IMR-90 (cell line): Measurements from ENCODE around the gene KRTAP5-3. TPM values are rescaled to one million over a fixed set of nuclear protein-coding genes. Genes with fewer than 3 reads are reported as not detected.
A peak's percentile ranks its signal among the peaks of the same experiment; 100 is the strongest.

Experiments
- ATAC-seq: fragments of 200-7000 bp; cut with Tn5 transposase; 2 replicates; pipeline ENCODE4 v1.9.1; 2020; ENCODE audit warnings: low read depth, mild to moderate bottlenecking, moderate library complexity
- BruUV-seq: library from RNA; stranded (reverse); fragments of 400-500 nt; replicated peaks from 2 replicates; lab custom pipeline; 2021; lab: Mats Ljungman, UMichigan
- CTCF ChIA-PET: fragments of 300-600 bp; formaldehyde crosslinking; extraction: SDS; loops from one replicate; lab custom pipeline; 2021; ENCODE audit warnings: antibody characterized with exemption; lab: Yijun Ruan, JAX
- POLR2A ChIA-PET: fragments of 300-600 bp; sonication (Branson Sonifier 250); formaldehyde crosslinking; loops from one replicate; lab custom pipeline; 2022; ENCODE audit warnings: antibody characterized with exemption; ENCODE audit not compliant: unreplicated experiment; lab: Charles Lee
- DNase-seq: peaks from one replicate; pipeline ENCODE4 v3.0.0; 2013
- H2AFZ ChIP-seq: replicated peaks from 2 replicates; pipeline ENCODE3; 2013; ENCODE audit warnings: low read length, mild to moderate bottlenecking; ENCODE audit not compliant: poor library complexity
- H2AK5ac ChIP-seq: 2 replicates; pipeline ENCODE4 v1.6.1; 2013; ENCODE audit warnings: low read depth, low read length, inconsistent platforms
- H2AK9ac ChIP-seq: replicated peaks from 2 replicates; pipeline ENCODE3; 2013; ENCODE audit warnings: mild to moderate bottlenecking, low read depth, low read length, moderate library complexity; ENCODE audit not compliant: poor library complexity
- H2BK120ac ChIP-seq: 2 replicates; pipeline ENCODE4 v1.6.1; 2013; ENCODE audit warnings: low read depth, low read length, inconsistent platforms
- H2BK15ac ChIP-seq: 3 replicates; pipeline ENCODE4 v1.6.1; 2013; ENCODE audit warnings: low read depth, low read length, inconsistent platforms
- H2BK20ac ChIP-seq: 2 replicates; pipeline ENCODE4 v1.6.1; 2013; ENCODE audit warnings: low read depth, mild to moderate bottlenecking, inconsistent platforms, low read length, moderate library complexity
- H2BK5ac ChIP-seq: 2 replicates; pipeline ENCODE4 v1.6.1; 2013; ENCODE audit warnings: mild to moderate bottlenecking, low read depth, low read length, inconsistent platforms; ENCODE audit not compliant: poor library complexity, severe bottlenecking
- H3K14ac ChIP-seq: replicated peaks from 2 replicates; pipeline ENCODE4 v1.6.1; 2013; ENCODE audit warnings: low read depth, low read length, inconsistent platforms
- H3K18ac ChIP-seq: 2 replicates; pipeline ENCODE4 v1.6.1; 2013; ENCODE audit warnings: low read depth, low read length, control low read depth
- H3K23ac ChIP-seq: 2 replicates; pipeline ENCODE4 v1.6.1; 2013; ENCODE audit warnings: low read depth, low read length, inconsistent platforms
- H3K27ac ChIP-seq: 2 replicates; pipeline ENCODE4 v1.5.1; 2013; ENCODE audit warnings: mild to moderate bottlenecking, control low read depth, low read length; ENCODE audit not compliant: insufficient read depth
- H3K27me3 ChIP-seq: 2 replicates; pipeline ENCODE4 v1.6.1; 2013; ENCODE audit warnings: low read length; ENCODE audit not compliant: control insufficient read depth, insufficient read depth
- H3K36me3 ChIP-seq: 2 replicates; pipeline ENCODE4 v1.6.1; 2013; ENCODE audit warnings: low read length, mixed read lengths; ENCODE audit not compliant: control insufficient read depth, insufficient read depth
- H3K4ac ChIP-seq: 2 replicates; pipeline ENCODE4 v1.6.1; 2013; ENCODE audit warnings: low read depth, low read length, inconsistent platforms
- H3K4me1 ChIP-seq: 2 replicates; pipeline ENCODE4 v1.6.1; 2013; ENCODE audit warnings: low read length, mixed read lengths; ENCODE audit not compliant: control insufficient read depth, insufficient read depth
- H3K4me2 ChIP-seq: 2 replicates; pipeline ENCODE4 v1.6.1; 2013; ENCODE audit warnings: low read depth, mild to moderate bottlenecking, control low read depth, low read length, moderate library complexity
- H3K4me3 ChIP-seq: 2 replicates; pipeline ENCODE4 v1.5.1; 2013; ENCODE audit warnings: low read depth, mild to moderate bottlenecking, control low read depth, low read length, moderate library complexity; ENCODE audit not compliant: insufficient read depth
- H3K56ac ChIP-seq: 2 replicates; pipeline ENCODE4 v1.6.1; 2013; ENCODE audit warnings: low read length, inconsistent platforms; ENCODE audit not compliant: insufficient read depth; ENCODE audit errors: extremely low read depth
- H3K79me1 ChIP-seq, 2 experiments: 2 replicates each; pipeline ENCODE4 v1.6.1; 2013; ENCODE audit warnings: low read length in 2 of 2, inconsistent platforms in 1 of 2, low read depth in 1 of 2
- H3K9ac ChIP-seq: 2 replicates; pipeline ENCODE4 v1.6.1; 2013; ENCODE audit warnings: low read depth, low read length, control low read depth
- H3K9me1 ChIP-seq: 2 replicates; pipeline ENCODE4 v1.6.1; 2013; ENCODE audit warnings: low read length, inconsistent platforms; ENCODE audit not compliant: insufficient read depth
- H3K9me3 ChIP-seq: 2 replicates; pipeline ENCODE4 v1.6.1; 2013; ENCODE audit warnings: low read length; ENCODE audit not compliant: control insufficient read depth, insufficient read depth
- H4K20me1 ChIP-seq: 2 replicates; pipeline ENCODE4 v1.6.1; 2013; ENCODE audit warnings: low read length, inconsistent platforms; ENCODE audit not compliant: insufficient read depth
- H4K5ac ChIP-seq: 2 replicates; pipeline ENCODE4 v1.6.1; 2013; ENCODE audit warnings: mild to moderate bottlenecking, low read depth, low read length, control low read depth
- H4K8ac ChIP-seq, 2 experiments: 2 replicates each; pipeline ENCODE4 v1.6.1; 2013; ENCODE audit warnings: low read depth in 2 of 2, low read length in 2 of 2, control low read depth in 1 of 2, inconsistent platforms in 1 of 2
- H4K91ac ChIP-seq: 2 replicates; pipeline ENCODE4 v1.6.1; 2013; ENCODE audit warnings: low read depth, low read length, inconsistent platforms; ENCODE audit not compliant: insufficient read depth
- BHLHE40 ChIP-seq: fragments of 150-350 bp; IDR thresholded peaks from 2 replicates; pipeline ENCODE4 v1.6.1; 2016; ENCODE audit warnings: mild to moderate bottlenecking, low read depth, low read length
- CEBPB ChIP-seq: IDR thresholded peaks from 2 replicates; pipeline ENCODE4 v1.6.1; 2012; ENCODE audit warnings: low read depth, low read length, improper control_type of control experiment
- CTCF ChIP-seq: conservative IDR thresholded peaks from 2 replicates; pipeline ENCODE4 v1.5.1; 2012; ENCODE audit warnings: mild to moderate bottlenecking, low read depth, low read length, improper control_type of control experiment
- FOS ChIP-seq: fragments of 150-350 bp; IDR thresholded peaks from 2 replicates; pipeline ENCODE4 v1.6.1; 2016; ENCODE audit warnings: low read depth, low read length
- MAFK ChIP-seq: IDR thresholded peaks from 2 replicates; pipeline ENCODE4 v1.6.1; 2012; ENCODE audit warnings: low read depth, low read length, improper control_type of control experiment
- MAZ ChIP-seq: IDR thresholded peaks from 2 replicates; pipeline ENCODE4 v1.6.1; 2012; ENCODE audit warnings: low read depth, mild to moderate bottlenecking, low read length, improper control_type of control experiment, moderate library complexity, borderline replicate concordance
- NFE2L2 ChIP-seq: fragments of 150-350 bp; IDR thresholded peaks from 2 replicates; pipeline ENCODE4 v1.6.1; 2016; ENCODE audit warnings: low read depth, mild to moderate bottlenecking, low read length
- POLR2A ChIP-seq: IDR thresholded peaks from 2 replicates; pipeline ENCODE4 v1.6.1; 2012; ENCODE audit warnings: mild to moderate bottlenecking, low read depth, low read length
- RAD21 ChIP-seq: IDR thresholded peaks from 2 replicates; pipeline ENCODE4 v1.6.1; 2012; ENCODE audit warnings: low read length, improper control_type of control experiment
- RCOR1 ChIP-seq: IDR thresholded peaks from 2 replicates; pipeline ENCODE4 v1.6.1; 2012; ENCODE audit warnings: mild to moderate bottlenecking, low read length, improper control_type of control experiment; ENCODE audit not compliant: insufficient replicate concordance
- RFX5 ChIP-seq: IDR thresholded peaks from 2 replicates; pipeline ENCODE4 v1.8.0; 2012; ENCODE audit warnings: low read depth, mild to moderate bottlenecking, low read length, moderate library complexity
- SMC3 ChIP-seq: fragments of 150-350 bp; IDR thresholded peaks from 2 replicates; pipeline ENCODE4 v1.6.1; 2016; ENCODE audit warnings: low read depth, mild to moderate bottlenecking, antibody characterized with exemption, low read length, moderate library complexity
- WGBS, 2 experiments: methylation state at CpG; one replicate each; pipeline versions ENCODE4 v1.1.5 to v1.1.7; 2013; ENCODE audit warnings: missing lambda C conversion rate in 2 of 2; ENCODE audit not compliant: insufficient read length in 1 of 2; ENCODE audit errors: extremely low coverage in 2 of 2; 5-methylcytosine and 5-hydroxymethylcytosine counted together
- dilution Hi-C: fragments of 300-500 bp; cut with HindIII; formaldehyde crosslinking; loops from one replicate; pipeline ENCODE4 v1.14.3; 2018; ENCODE audit warnings: low sequenced_read_pairs; ENCODE audit not compliant: unreplicated experiment
- in situ Hi-C: fragments of 300-500 bp; cut with MboI; formaldehyde crosslinking; loops from 3 replicates; pipeline ENCODE4 v1.14.3; 2019; ENCODE audit warnings: low sequenced_read_pairs, inconsistent platforms, mixed read lengths
- intact Hi-C: fragments of 100-400 bp; cut with micrococcal nuclease; formaldehyde crosslinking; loops from 2 replicates; pipeline ENCODE4 v1.10.0; 2022
- polyA plus RNA-seq, 3 experiments: library from polyadenylated mRNA; depleted of rRNA; stranded (reverse); fragments of >200 nt; gene quantifications; 2 replicates each; pipeline ENCODE4 v1.2.3, GENCODE V29; 2012; ENCODE audit warnings: low replicate concordance in 1 of 3
- total RNA-seq: library from RNA; depleted of rRNA; stranded (reverse); fragments of >200 nt; gene quantifications from 2 replicates; pipeline ENCODE4 v1.2.3, GENCODE V29; 2012
- TF ChIP-seq, protein P1 (sequence below): fragments of 150-350 bp; IDR thresholded peaks from 2 replicates; pipeline ENCODE4 v1.6.1; 2017; ENCODE audit warnings: mild to moderate bottlenecking, antibody characterized with exemption, low read length, low read depth
- TF ChIP-seq, protein P2 (sequence below): fragments of 150-350 bp; IDR thresholded peaks from 2 replicates; pipeline ENCODE4 v1.6.1; 2016; ENCODE audit warnings: low read depth, mild to moderate bottlenecking, low read length, moderate library complexity, borderline replicate concordance

Gene KRTAP5-3
- total and polyA plus RNA-seq, 2 of the 4 experiments (the other 2 are of a cell fraction): not detected

- no peak overlapping the region for H3K27ac ChIP-seq
- no peak overlapping the region for H2AK9ac ChIP-seq
- ATAC-seq (peak; percentile 66; the same call in 1 of the 2 replicates), DNase-seq (no peak)
- no peak overlapping the region for H3K23ac ChIP-seq
- H4K5ac ChIP-seq: no peak overlapping the region
- no peak overlapping the region for H3K4ac ChIP-seq
- no TSS peak for BruUV-seq
- no peaks in the 10 kb centered on the region for H3K9me1 ChIP-seq
- in situ Hi-C loops (no loop called here), dilution Hi-C loops (no loop called here), intact Hi-C loops (no loop called here)
- no peaks in the 10 kb centered on the region for H4K20me1 ChIP-seq
- H3K36me3 ChIP-seq: no peaks in the 10 kb centered on the region
- H3K79me1 ChIP-seq: no peaks in the 10 kb centered on the region
- no peak overlapping the region for H2BK20ac ChIP-seq
- no peak overlapping the region for H2BK120ac ChIP-seq
- H3K27me3 ChIP-seq: peaks cover 54% of the 10 kb centered on the region
- no peaks in the 10 kb centered on the region for H3K9me3 ChIP-seq
- H3K18ac ChIP-seq: no peak overlapping the region
- no peak overlapping the region for H4K91ac ChIP-seq
- H2BK5ac ChIP-seq: no peak overlapping the region
- H4K8ac ChIP-seq: no peak overlapping the region
- no peak overlapping the region for H3K4me2 ChIP-seq
- H2BK15ac ChIP-seq: no peak overlapping the region
- TF ChIP-seq POLR2A (no peak), CTCF (peak; percentile 62), BHLHE40 (no peak), RFX5 (no peak), MAFK (no peak), FOS (no peak), CEBPB (no peak), RAD21 (0 out of 2 replicates have a peak, but pooled peaks have one; percentile 12), NFE2L2 (no peak), MAZ (no peak), SMC3 (peak; percentile 32; the same call in 1 of the 2 replicates), RCOR1 (no peak)
- TF ChIP-seq, protein P1, sequence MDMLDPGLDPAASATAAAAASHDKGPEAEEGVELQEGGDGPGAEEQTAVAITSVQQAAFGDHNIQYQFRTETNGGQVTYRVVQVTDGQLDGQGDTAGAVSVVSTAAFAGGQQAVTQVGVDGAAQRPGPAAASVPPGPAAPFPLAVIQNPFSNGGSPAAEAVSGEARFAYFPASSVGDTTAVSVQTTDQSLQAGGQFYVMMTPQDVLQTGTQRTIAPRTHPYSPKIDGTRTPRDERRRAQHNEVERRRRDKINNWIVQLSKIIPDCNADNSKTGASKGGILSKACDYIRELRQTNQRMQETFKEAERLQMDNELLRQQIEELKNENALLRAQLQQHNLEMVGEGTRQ: no peak
- TF ChIP-seq, protein P2, sequence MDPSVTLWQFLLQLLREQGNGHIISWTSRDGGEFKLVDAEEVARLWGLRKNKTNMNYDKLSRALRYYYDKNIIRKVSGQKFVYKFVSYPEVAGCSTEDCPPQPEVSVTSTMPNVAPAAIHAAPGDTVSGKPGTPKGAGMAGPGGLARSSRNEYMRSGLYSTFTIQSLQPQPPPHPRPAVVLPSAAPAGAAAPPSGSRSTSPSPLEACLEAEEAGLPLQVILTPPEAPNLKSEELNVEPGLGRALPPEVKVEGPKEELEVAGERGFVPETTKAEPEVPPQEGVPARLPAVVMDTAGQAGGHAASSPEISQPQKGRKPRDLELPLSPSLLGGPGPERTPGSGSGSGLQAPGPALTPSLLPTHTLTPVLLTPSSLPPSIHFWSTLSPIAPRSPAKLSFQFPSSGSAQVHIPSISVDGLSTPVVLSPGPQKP: no peak
- ChIA-PET POLR2A (no interaction called here), CTCF (interaction anchor here (0.6 to 1.9 kb wide), 5 partner anchors 10 to 282 kb away, joined by 3 to 6 read pairs (median 3); no protein-coding TSS in a partner anchor)
- H3K4me3 ChIP-seq: no peak overlapping the region
- no peak overlapping the region for H2AK5ac ChIP-seq
- H3K56ac ChIP-seq: no peak overlapping the region
- WGBS, 2 experiments: 59% methylated on average over 6 of the region's 32 CpGs; no CpG with 5 or more reads in 1 of the 2 experiments
- no peak overlapping the region for H3K9ac ChIP-seq
- H3K14ac ChIP-seq: no peak overlapping the region
- H3K4me1 ChIP-seq: no peaks in the 10 kb centered on the region
- no peak overlapping the region for H2AFZ ChIP-seq
Observed at GRCh38 chr11:1640076-1640946, 32.0 kb upstream of the KRTAP5-3 start.
